SH-SY5Y (cell line): ENCODE data around the gene MARK3.

Source experiments
- GATA2 ChIP-seq: IDR thresholded peaks from 2 replicates; pipeline ENCODE4 v1.6.1; 2011; ENCODE audit warnings: mild to moderate bottlenecking, low read depth, low read length
- GATA3 ChIP-seq: IDR thresholded peaks from 2 replicates; pipeline ENCODE4 v1.6.1; 2011; ENCODE audit warnings: low read depth, mild to moderate bottlenecking, low read length, moderate library complexity

- no peak for TF ChIP-seq GATA2
- TF ChIP-seq GATA3, result no peak
These were observed 31.1 kb upstream of the MARK3 start for GRCh38 chr14:103354141-103354540.
